Heart left ventricle (tissue), 16 donors: ENCODE data around the gene GNB5. TPM values are rescaled to one million over a fixed set of nuclear protein-coding genes. Genes with fewer than 3 reads are reported as not detected.

ENCODE experiments used
- ATAC-seq, 4 donors: fragments of 200-7000 bp; cut with Tn5 transposase; one replicate each; pipeline ENCODE4 v1.9.1; 2020 to 2022; ENCODE audit warnings: moderate library complexity in 4 of 4, mild to moderate bottlenecking in 3 of 4, moderate number of reproducible peaks in 1 of 4
- DNase-seq, 5 donors: peaks; one replicate each; pipeline ENCODE4 v3.0.0-alpha.2; 2020
- H3K27ac ChIP-seq, 12 donors: fragments of 200-600 bp; sonication (generic) in 4 of 12; one replicate each; pipeline versions ENCODE4 v1.5.0 to v1.8.0; 2016 to 2022; ENCODE audit warnings: mild to moderate bottlenecking in 2 of 12
- H3K27me3 ChIP-seq, 9 donors: fragments of 200-600 bp; sonication (generic) in 2 of 9; one replicate each; pipeline versions ENCODE4 v1.5.1 to v1.8.0; 2016 to 2022; ENCODE audit warnings: mild to moderate bottlenecking in 3 of 9
- H3K36me3 ChIP-seq, 9 donors: fragments of 200-600 bp; sonication (generic) in 2 of 9; one replicate each; pipeline versions ENCODE4 v1.5.0 to v1.8.0; 2018 to 2022; ENCODE audit warnings: mild to moderate bottlenecking in 2 of 9
- H3K4me1 ChIP-seq, 12 donors: fragments of 200-600 bp; sonication (generic) in 4 of 12; one replicate each; pipeline versions ENCODE4 v1.5.0 to v1.8.0; 2016 to 2022; ENCODE audit warnings: mild to moderate bottlenecking in 3 of 12
- H3K4me3 ChIP-seq, 12 donors: fragments of 200-600 bp; sonication (generic) in 4 of 12; one replicate each; pipeline versions ENCODE4 v1.5.0 to v1.8.0; 2017 to 2022; ENCODE audit warnings: mild to moderate bottlenecking in 9 of 12, moderate library complexity in 4 of 12
- H3K9me3 ChIP-seq, 12 donors: fragments of 200-600 bp; sonication (generic) in 4 of 12; one replicate each; pipeline versions ENCODE4 v1.5.0 to v1.8.0; 2016 to 2022; ENCODE audit warnings: mild to moderate bottlenecking in 1 of 12
- POLR2A ChIP-seq, 2 donors: fragments of 450-650 bp; IDR thresholded peaks; one replicate each; pipeline ENCODE4 v1.6.1; 2017; ENCODE audit warnings: antibody characterized with exemption in 2 of 2, mild to moderate bottlenecking in 2 of 2, moderate library complexity in 2 of 2
- WGBS, 4 donors: extraction: QIAGEN DNeasy Blood & Tissue Kit in 2 of 4; methylation state at CpG; one replicate each; pipeline versions ENCODE4 v1.1.5 to v1.1.7; 2013 to 2018; 5-methylcytosine and 5-hydroxymethylcytosine counted together
- intact Hi-C, 10 donors: fragments of 100-400 bp; cut with DNase I; formaldehyde crosslinking; loops; one replicate each; pipeline versions ENCODE4 v1.11.1 to v1.14.2; 2022
- polyA plus RNA-seq, 2 donors: library from polyadenylated mRNA; stranded (reverse); fragments of 200-250 nt; gene quantifications; one replicate each; pipeline ENCODE4 v1.2.3, GENCODE V29; 2013
- total RNA-seq, 9 donors: library from RNA; depleted of rRNA in 2 of 9; stranded (reverse); fragments of >200 nt in 2 of 9; fragmentation: NEBNext Ultra II Directional in 3 of 9; extraction: Animal tissue kit (Norgen Biotek cat#: 25700) in 3 of 9; gene quantifications; one replicate each; pipeline versions ENCODE4 v1.1.0 to v1.2.4, GENCODE V29; 2016 to 2023
- TF ChIP-seq, protein P1 (sequence below), 12 donors: fragments of 200-600 bp; sonication (generic) in 4 of 12; IDR thresholded peaks; one replicate each; pipeline versions ENCODE4 v1.5.0 to v1.8.0; 2018 to 2022; ENCODE audit warnings: antibody characterized with exemption in 12 of 12, mild to moderate bottlenecking in 5 of 12
- donor health status: ischemic (EF 13 %, LVEDD 7.1; RV severe dilation, severe dysfunction).
- donor health status: healthy with polysubstance abuse.
- donor health status: DM: no; HTN: yes; CAD: no.
- donor health status: DM: no; HTN: no; CAD: no.
- donor health status: ischemic (EF 25% LVEDD 6.9; RV normal size, moderate dysfunction).
- donor health status: ischemic (EF 25% LVEDD 5.7; RV mildly dilated, moderate dysfunction).
- donor health status: healthy.
- donor health status: DM: yes; HTN: yes; CAD: no.
- donor health status: ischemic (EF 35%, LVEDD 5.7; RV mildly dilated, moderate dysfunction).
- donor health status: nonischemic (EF 11% LVEDD 7.7; RV severe dilation, severe dysfunction).
- donor health status: DM: yes; HTN: yes; CAD: no.
- donor health status: PGD.
- donor health status: ischemic (EF 29% LVEDD 5.4; RV normal size, mild dysfunction).
- donor health status: nonischemic (EF 23%, LVEDD 6.1; RV moderate dilation, normal function).

GNB5 gene
- total and polyA plus RNA-seq, 11 donors = 4.2 to 12.4 (median 7.7) TPM

DNA sequence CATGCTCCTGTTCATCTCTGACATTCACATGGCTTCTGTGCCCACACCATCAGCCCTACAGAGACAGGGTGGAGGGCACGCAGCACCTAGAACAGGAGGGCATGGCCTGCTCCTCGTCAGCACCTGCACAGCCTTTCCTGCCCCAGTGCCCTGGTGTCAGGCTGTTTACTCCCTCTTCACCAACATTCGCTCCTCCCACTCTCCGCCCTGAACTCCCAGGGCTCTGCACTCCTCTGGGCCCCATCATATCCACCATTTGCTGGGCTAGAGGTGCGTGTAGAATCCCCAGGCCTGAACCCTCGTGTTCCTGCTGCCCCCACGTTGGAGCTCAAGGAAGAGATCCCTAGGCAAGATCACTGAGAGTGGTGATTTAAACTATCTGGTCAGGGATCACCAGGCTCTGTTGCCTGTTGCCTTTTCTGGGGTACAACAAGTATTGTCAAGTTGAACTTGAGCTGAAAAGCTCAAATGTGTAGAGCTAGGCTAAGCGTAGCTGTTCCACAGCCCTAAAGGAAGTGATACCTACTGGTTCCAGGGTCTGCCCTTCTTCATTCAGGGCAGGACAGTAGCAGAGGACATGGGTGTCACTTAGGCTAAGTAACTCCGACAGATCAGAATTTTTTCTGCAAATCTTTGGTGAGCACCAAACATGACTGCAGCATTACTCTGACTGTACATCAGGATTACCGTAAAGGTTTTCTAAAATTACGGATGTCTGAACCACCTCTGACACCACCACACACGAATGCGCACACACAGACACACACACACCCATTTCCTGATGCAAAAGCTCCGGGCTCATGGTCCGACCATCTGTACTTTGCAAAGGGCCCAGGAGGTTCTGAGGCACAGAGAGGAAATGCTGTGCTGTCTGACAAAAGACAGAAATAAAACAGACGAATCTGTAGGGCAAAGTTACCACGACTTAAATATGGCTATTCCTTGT, 43.7 kb upstream of the GNB5 start:
- no peaks in the 10 kb centered on the region for H3K27me3 ChIP-seq
- TF ChIP-seq, protein P1, sequence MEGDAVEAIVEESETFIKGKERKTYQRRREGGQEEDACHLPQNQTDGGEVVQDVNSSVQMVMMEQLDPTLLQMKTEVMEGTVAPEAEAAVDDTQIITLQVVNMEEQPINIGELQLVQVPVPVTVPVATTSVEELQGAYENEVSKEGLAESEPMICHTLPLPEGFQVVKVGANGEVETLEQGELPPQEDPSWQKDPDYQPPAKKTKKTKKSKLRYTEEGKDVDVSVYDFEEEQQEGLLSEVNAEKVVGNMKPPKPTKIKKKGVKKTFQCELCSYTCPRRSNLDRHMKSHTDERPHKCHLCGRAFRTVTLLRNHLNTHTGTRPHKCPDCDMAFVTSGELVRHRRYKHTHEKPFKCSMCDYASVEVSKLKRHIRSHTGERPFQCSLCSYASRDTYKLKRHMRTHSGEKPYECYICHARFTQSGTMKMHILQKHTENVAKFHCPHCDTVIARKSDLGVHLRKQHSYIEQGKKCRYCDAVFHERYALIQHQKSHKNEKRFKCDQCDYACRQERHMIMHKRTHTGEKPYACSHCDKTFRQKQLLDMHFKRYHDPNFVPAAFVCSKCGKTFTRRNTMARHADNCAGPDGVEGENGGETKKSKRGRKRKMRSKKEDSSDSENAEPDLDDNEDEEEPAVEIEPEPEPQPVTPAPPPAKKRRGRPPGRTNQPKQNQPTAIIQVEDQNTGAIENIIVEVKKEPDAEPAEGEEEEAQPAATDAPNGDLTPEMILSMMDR (IDR thresholded peaks at IDR 0.05) = no peak
- no peak for TF ChIP-seq POLR2A (IDR thresholded peaks at IDR 0.05)
- DNase-seq (no peak), ATAC-seq (no peak)
- peaks cover 0 to 8% (median 0%) of the 10 kb centered on the region in 9 donors for H3K36me3 ChIP-seq
- H3K9me3 ChIP-seq = no peaks in the 10 kb centered on the region
- peak overlapping the region in 1 of 12 donors; percentile 44 for H3K27ac ChIP-seq
- WGBS, 4 donors = 64 to 72% (median 68%) methylated on average over 17 of the region's 17 CpGs
- peaks cover 0 to 10% (median 0%) of the 10 kb centered on the region in 12 donors for H3K4me1 ChIP-seq
- H3K4me3 ChIP-seq = no peak overlapping the region
- intact Hi-C loops = no loop called here

GRCh38 chr15:52233405-52233804, 42.2 kb upstream of the GNB5 start:
- DNase-seq = no peak
- intact Hi-C loops = no loop called here

DNA sequence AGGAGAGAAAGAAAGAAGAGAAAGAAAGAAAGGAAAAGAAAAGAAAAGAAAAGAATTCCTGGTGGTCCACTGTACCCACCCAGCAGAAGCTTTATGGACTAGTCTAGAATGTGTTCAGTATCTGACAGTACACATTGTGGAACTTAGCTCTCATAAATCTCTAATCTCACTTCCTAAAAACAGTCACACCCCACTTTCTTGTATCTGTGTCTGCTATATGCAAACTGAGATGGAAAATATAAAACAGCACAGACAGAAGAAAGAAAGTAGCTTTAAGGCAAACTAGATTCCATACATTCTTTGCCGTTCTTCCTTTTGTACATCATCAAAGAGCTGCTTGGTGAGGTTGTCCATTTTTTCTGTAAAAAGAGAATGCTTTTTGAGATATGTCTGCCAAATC, 41.1 kb upstream of the GNB5 start:
- no peak for ATAC-seq
- intact Hi-C loops = no loop called here
- TF ChIP-seq, protein P1 (IDR thresholded peaks at IDR 0.05) = no peak
- no peak for TF ChIP-seq POLR2A (IDR thresholded peaks at IDR 0.05)
- Histone ChIP-seq H3K27ac (no peak overlapping the region), H3K4me3 (no peak overlapping the region), H3K27me3 (no peaks in the 10 kb centered on the region), H3K36me3 (peaks cover 0 to 7% (median 0%) of the 10 kb centered on the region in 9 donors), H3K4me1 (peaks cover 0 to 10% (median 0%) of the 10 kb centered on the region in 12 donors), H3K9me3 (no peaks in the 10 kb centered on the region)
- DNase-seq = no peak
- WGBS, 4 donors = 70 to 85% (median 74%) methylated on average over 1 of the region's 1 CpG

More at GRCh38 chr15:52233405-52233804, 42.2 kb upstream of the GNB5 start:
- no peak for ATAC-seq
- Histone ChIP-seq H3K27me3 (no peaks in the 10 kb centered on the region), H3K4me3 (no peak overlapping the region), H3K36me3 (peaks cover 0 to 7% (median 0%) of the 10 kb centered on the region in 9 donors), H3K4me1 (peaks cover 0 to 10% (median 0%) of the 10 kb centered on the region in 12 donors), H3K9me3 (no peaks in the 10 kb centered on the region), H3K27ac (no peak overlapping the region)
- 67 to 79% (median 76%) methylated on average over 4 of the region's 4 CpGs for WGBS, 4 donors
- TF ChIP-seq POLR2A (IDR thresholded peaks at IDR 0.05) = no peak
- TF ChIP-seq, protein P1 (IDR thresholded peaks at IDR 0.05) = no peak

DNA sequence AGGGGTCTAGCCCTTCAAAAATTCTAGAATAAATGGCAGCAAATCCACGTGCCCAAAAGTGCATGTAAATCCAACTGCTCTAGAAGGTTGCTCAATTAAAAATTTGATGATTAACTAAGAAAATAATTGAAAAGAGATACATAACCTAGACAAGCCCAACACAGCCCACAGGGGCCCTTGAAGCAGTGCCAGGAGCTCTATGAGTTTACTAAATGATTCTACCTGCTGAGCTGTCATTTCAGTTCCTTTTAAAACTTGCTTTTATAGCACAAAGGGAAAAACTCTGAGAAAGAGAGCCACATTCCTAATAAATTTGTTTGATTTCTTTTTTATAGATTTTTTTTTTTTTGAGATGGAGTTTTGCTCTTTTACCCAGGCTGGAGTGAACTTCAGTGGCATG, 38.9 kb upstream of the GNB5 start:
- no peaks in the 10 kb centered on the region for H3K9me3 ChIP-seq
- H3K36me3 ChIP-seq = peaks cover 0 to 3% (median 0%) of the 10 kb centered on the region in 9 donors
- TF ChIP-seq, protein P1 (IDR thresholded peaks at IDR 0.05) = no peak
- no peak for TF ChIP-seq POLR2A (IDR thresholded peaks at IDR 0.05)
- WGBS, 4 donors = 88 to 96% (median 91%) methylated on average over 1 of the region's 1 CpG
- H3K27ac ChIP-seq = no peak overlapping the region
- ATAC-seq = no peak
- intact Hi-C loops = no loop called here
- no peak for DNase-seq
- H3K27me3 ChIP-seq = no peaks in the 10 kb centered on the region
- H3K4me1 ChIP-seq = peaks cover 0 to 10% (median 0%) of the 10 kb centered on the region in 12 donors
- H3K4me3 ChIP-seq = no peak overlapping the region
